ENCODE measurements around the gene SBSN. TPM values are rescaled to one million over a fixed set of nuclear protein-coding genes. Genes with fewer than 3 reads are reported as not detected.

Gene SBSN
- total and polyA plus RNA-seq, 9 donors, result not detected

DNA sequence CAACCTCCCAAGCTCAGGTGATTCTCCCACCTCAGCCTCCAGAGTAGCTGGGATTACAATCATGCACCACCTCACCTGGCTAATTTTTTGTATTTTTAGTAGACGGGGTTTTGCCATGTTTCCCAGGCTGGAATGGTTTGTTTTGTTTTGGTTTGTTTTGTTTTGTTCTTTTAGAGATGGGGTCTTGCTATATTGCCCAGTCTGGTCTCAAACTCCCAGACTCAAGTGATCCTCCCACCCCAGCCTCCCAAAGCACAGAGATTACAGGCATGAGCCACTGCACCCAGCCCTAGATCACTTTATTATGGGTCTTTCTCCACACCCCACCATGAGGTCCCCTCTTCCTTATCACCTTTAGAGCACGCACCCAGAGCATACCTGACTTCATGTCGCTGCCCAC, 29.9 kb downstream of the SBSN start:
- TF ChIP-seq, protein P1, sequence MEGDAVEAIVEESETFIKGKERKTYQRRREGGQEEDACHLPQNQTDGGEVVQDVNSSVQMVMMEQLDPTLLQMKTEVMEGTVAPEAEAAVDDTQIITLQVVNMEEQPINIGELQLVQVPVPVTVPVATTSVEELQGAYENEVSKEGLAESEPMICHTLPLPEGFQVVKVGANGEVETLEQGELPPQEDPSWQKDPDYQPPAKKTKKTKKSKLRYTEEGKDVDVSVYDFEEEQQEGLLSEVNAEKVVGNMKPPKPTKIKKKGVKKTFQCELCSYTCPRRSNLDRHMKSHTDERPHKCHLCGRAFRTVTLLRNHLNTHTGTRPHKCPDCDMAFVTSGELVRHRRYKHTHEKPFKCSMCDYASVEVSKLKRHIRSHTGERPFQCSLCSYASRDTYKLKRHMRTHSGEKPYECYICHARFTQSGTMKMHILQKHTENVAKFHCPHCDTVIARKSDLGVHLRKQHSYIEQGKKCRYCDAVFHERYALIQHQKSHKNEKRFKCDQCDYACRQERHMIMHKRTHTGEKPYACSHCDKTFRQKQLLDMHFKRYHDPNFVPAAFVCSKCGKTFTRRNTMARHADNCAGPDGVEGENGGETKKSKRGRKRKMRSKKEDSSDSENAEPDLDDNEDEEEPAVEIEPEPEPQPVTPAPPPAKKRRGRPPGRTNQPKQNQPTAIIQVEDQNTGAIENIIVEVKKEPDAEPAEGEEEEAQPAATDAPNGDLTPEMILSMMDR (IDR thresholded peaks at IDR 0.05), result no peak
- TF ChIP-seq POLR2A (IDR thresholded peaks at IDR 0.05) (no peak), EP300 (IDR thresholded peaks at IDR 0.05) (no peak)
- Histone ChIP-seq H3K4me3 (no peak overlapping the region), H3K36me3 (no peaks in the 10 kb centered on the region), H3K27me3 (no peaks in the 10 kb centered on the region), H3K4me1 (ENCODE audit: insufficient read depth) (no peaks in the 10 kb centered on the region), H3K27ac (no peak overlapping the region), H3K9me3 (no peaks in the 10 kb centered on the region)
- intact Hi-C loops (cut with DNase I), result loop anchor here (5.0 to 10.0 kb wide), 3 partner anchors 143 to 153 kb away; partner anchors contain the start of genes FFAR1 (in 1 of the 4) and FFAR3 (in 1 of the 4)
- DNase-seq, result no peak
- 73 to 93% (median 86%) methylated on average over 3 of the region's 3 CpGs for WGBS, 3 donors

DNA sequence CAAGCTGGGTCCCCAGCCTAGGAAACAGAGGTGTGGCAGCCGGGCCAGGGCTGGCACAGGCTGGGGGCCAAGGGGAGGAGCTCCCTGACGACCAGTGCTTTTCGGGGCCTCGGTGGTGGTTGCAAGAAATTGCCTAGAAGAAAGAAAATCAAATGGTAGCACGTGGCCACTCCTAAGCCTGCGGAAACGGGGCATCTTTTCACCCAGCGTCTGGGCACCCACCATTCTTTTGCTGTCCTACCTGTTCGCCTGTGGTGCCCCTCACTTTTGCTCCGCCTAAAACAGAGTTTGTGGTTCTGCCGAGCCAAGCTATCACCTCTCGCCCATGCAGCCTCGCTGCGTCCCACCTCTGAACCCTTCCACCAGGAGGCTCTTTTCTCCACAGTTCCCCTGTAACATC, 30.7 kb downstream of the SBSN start:
- no peak for TF ChIP-seq EP300 (IDR thresholded peaks at IDR 0.05)
- TF ChIP-seq, protein P1 (IDR thresholded peaks at IDR 0.05), result no peak
- no peak for TF ChIP-seq POLR2A (IDR thresholded peaks at IDR 0.05)
- WGBS, 3 donors, result 73 to 78% (median 75%) methylated on average over 14 of the region's 14 CpGs
- intact Hi-C loops (cut with DNase I), result loop anchor here (5.0 to 10.0 kb wide), 3 partner anchors 143 to 153 kb away; partner anchors contain the start of genes FFAR1 (in 1 of the 4) and FFAR3 (in 1 of the 4)

DNA sequence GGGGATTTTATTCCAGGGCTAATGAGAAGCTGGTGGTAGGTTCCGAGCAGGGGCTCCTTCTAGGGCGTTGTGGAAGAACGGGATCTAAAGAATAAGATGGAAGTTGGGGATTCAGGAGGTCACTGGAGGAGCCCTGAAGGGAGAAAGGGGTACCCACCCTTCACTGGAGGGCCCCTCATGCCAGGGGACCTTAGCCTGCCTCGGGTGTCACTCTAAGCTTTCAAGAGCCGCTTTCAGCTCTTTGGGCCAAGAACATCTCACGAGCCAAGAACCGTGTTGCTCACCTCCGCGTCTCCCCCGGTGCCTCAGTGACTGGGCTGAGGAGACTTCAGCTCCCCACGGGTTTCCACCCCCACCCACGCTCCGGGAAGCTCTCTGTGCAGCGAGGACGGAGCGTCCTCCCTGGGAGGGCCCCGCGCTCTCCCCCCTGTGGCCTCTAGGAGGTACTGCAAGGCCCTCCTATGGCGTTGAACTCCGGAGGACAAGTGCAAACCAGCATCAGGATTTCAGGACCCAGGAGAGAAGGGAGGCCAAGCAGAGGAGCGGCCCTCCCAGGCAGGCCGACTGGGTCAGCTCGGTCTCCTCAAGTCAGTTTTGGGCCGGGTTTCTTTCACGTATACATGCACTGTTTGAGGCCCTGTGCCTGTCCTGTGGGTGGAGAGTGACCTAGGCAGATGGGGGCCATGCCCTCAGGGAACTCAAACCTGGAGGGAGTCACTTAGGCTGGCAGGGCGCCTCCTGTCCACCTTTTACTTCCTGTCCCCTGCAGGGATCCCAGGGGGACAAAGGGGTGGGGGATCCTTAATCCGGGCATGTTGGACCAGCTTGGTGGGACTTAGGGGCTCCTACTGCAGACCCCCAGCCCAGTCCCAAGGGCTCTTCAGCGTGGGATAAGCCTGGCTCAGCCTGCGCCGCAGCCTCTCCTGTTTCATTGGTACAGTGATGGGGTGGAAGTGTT, 32.7 kb downstream of the SBSN start:
- Histone ChIP-seq H3K27me3 (no peaks in the 10 kb centered on the region), H3K27ac (no peak overlapping the region), H3K36me3 (no peaks in the 10 kb centered on the region), H3K9me3 (no peaks in the 10 kb centered on the region), H3K4me1 (ENCODE audit: insufficient read depth) (no peaks in the 10 kb centered on the region), H3K4me3 (no peak overlapping the region)
- DNase-seq, result peak; percentile 58 to 76 (median 70)
- WGBS, 3 donors, result 21 to 22% (median 22%) methylated on average over 30 of the region's 30 CpGs
- intact Hi-C loops (cut with DNase I), result loop anchor here (5.0 to 10.0 kb wide), 3 partner anchors 141 to 151 kb away; partner anchors contain the start of genes FFAR1 (in 1 of the 4) and FFAR3 (in 1 of the 4)
- TF ChIP-seq EP300 (IDR thresholded peaks at IDR 0.05), result no peak
- TF ChIP-seq, protein P1 (IDR thresholded peaks at IDR 0.05), result peak; percentile 89 to 95 (median 91)

More for the DNA sequence above, 30.7 kb downstream of the SBSN start:
- no peaks in the 10 kb centered on the region for H3K27me3 ChIP-seq
- DNase-seq, result no peak
- no peak overlapping the region for H3K27ac ChIP-seq
- H3K4me3 ChIP-seq, result no peak overlapping the region
- H3K9me3 ChIP-seq, result no peaks in the 10 kb centered on the region
- no peaks in the 10 kb centered on the region for H3K4me1 ChIP-seq (ENCODE audit: insufficient read depth)
- H3K36me3 ChIP-seq, result no peaks in the 10 kb centered on the region

DNA sequence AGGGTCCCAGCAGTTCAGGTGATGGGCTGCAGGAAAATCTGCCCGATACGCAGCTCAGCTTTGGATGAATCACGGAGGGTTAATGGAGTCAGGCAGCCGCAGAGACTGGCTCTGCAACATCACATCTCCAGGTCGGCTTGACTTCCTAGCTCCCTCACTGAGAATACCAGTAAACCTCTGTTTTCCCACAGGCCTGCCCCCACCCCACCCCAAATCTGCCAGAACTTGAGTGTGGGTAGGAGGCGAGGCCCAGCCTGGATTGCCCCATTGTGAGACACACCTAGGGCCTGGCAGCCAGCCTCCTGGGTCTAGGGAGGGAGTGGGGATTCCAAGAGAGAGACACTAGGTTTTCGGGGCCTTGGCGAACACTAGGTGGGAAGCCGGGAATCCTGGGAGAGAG, 34.1 kb downstream of the SBSN start:
- no peaks in the 10 kb centered on the region for H3K27me3 ChIP-seq
- WGBS, 3 donors, result 74 to 81% (median 74%) methylated on average over 9 of the region's 9 CpGs
- no peak for DNase-seq
- no peak overlapping the region for H3K27ac ChIP-seq
- no peaks in the 10 kb centered on the region for H3K9me3 ChIP-seq
- H3K36me3 ChIP-seq, result no peaks in the 10 kb centered on the region
- intact Hi-C loops (cut with DNase I), result loop anchor here in 3 of 4 donors (5.0 to 10.0 kb wide), 3 partner anchors 139 to 222 kb away; partner anchors contain the start of genes FFAR1 (in 1 of the 3) and FFAR3 (in 1 of the 3)
- no peak overlapping the region for H3K4me3 ChIP-seq
- no peak for TF ChIP-seq EP300 (IDR thresholded peaks at IDR 0.05)
- TF ChIP-seq, protein P1 (IDR thresholded peaks at IDR 0.05), result no peak
- no peak for TF ChIP-seq POLR2A (IDR thresholded peaks at IDR 0.05)
- no peaks in the 10 kb centered on the region for H3K4me1 ChIP-seq (ENCODE audit: insufficient read depth)

All from ovary (tissue), 9 donors.